C4-2B (cell line): Measurements from ENCODE around the gene WDR74.

ENCODE experiments used
- H3K27ac ChIP-seq: fragments of 450-650 bp; 2 replicates; pipeline ENCODE4 v1.5.1; 2017
- CTCF ChIP-seq: fragments of 450-650 bp; conservative IDR thresholded peaks from 2 replicates; pipeline ENCODE4 v1.5.1; 2017; ENCODE audit warnings: mild to moderate bottlenecking
- ZFX ChIP-seq: fragments of 450-650 bp; IDR thresholded peaks from 2 replicates; pipeline ENCODE4 v1.6.1; 2017

Gene WDR74

DNA sequence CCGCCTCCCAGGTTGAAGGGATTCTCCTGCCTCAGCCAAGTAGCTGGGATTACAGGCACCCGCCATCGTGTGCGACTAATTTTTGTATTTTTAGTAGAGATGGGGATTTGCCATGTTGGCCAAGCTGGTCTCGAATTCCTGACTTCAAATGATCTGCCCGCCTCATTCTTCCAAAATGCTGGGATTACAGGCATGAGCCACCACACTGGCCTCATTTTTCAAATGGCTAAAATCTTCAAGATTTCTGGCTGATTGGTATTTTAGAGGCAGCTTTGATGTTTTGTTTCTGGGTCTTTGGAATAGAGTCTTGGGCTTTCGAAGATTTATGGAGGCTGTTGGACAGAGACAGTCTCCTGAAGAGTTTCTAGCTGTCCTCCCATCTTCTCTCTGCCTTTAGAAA, 35.5 kb upstream of the WDR74 start:
- H3K27ac ChIP-seq, result no peak overlapping the region
- TF ChIP-seq CTCF, result no peak
- no peak for TF ChIP-seq ZFX

- TF ChIP-seq ZFX (no peak), CTCF (no peak)
These were observed 26.2 kb upstream of the WDR74 start for GRCh38 chr11:62865635-62866034.

DNA sequence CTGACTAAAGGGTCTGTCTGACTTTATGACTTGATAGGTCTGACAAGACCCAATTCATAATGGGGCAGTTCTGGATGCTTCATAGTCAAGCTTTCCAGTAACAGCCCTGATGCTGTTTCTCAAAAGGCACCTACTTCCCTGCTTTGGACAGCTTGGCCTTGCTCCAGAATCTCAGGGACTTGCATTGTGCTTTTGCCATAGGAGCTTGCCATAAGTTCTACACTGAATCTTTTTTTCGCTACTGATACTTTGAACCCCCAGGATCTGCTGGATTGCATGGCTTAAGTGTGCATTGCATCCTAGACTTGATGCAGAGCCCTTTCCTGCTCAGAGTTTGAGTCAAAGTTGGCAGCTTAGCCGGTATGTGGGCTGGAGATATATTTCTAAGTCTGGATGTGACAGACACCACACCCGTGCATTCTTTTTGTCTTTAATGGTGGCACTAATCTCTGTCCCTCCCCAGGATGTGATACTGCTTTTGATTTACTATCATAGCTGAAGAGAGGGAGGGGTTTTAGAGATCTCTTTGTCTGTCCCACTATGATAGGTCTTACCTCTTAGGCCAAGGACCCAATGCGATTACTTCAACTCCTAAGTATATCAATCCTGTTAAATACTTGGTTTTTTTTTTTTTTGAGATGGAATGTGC, 24.4 kb upstream of the WDR74 start:
- no peak for TF ChIP-seq ZFX
- H3K27ac ChIP-seq, result no peak overlapping the region

More at GRCh38 chr11:62865635-62866034, 26.2 kb upstream of the WDR74 start:
- H3K27ac ChIP-seq, result no peak overlapping the region

- peak overlapping the region; percentile 99 for H3K27ac ChIP-seq
These were observed 22.3 kb upstream of the WDR74 start for GRCh38 chr11:62861564-62862192.

- peak overlapping the region; percentile 99 for H3K27ac ChIP-seq
- TF ChIP-seq ZFX, result no peak
- no peak for TF ChIP-seq CTCF
These were observed 21.6 kb upstream of the WDR74 start for GRCh38 chr11:62860835-62861563.

DNA sequence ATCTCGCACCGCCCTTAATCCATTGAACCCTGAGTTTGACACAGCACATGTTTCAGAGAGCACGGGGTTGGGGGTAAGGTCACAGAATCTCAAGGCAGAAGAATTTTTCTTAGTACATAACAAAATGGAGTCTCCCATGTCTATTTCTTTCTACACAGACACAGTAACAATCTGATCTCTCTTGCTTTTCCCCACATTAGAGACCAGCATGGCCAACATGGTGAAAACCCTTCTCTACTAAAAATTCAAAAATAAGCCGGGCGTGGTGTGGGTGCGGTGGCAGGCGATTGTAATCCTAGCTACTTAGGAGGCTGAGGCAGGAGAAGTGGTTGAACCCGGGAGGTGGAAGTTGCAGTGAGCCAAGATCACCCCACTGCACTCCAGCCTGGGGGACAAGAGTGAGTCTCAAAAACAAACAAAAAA, 19.9 kb upstream of the WDR74 start:
- peak overlapping the region; percentile 99 for H3K27ac ChIP-seq

DNA sequence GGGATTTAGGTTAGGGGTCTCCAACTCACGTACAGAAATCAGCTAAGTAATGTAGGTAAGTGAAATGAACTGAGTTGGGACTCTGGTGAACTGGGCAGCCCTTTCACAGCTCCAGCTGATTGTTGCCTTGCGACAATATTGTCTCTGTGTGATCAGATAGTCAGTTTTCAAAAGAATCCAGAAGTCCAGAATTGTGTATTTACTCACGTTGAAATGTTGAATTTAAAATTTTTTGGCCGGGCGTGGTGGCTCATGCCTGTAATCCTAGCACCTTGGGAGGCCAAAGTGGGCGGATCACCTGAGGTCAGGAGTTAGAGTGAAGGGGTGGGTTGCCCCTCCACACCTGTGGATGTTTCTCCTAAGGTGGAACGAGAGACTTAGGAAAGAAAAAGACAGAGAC, 18.8 kb upstream of the WDR74 start:
- H3K27ac ChIP-seq, result peak overlapping the region; percentile 99
- no peak for TF ChIP-seq CTCF
- no peak for TF ChIP-seq ZFX

- no peak for TF ChIP-seq ZFX
- TF ChIP-seq CTCF, result no peak
- peak overlapping the region; percentile 99 for H3K27ac ChIP-seq
These were observed 18.2 kb upstream of the WDR74 start for GRCh38 chr11:62857541-62857982.
